ENCODE results near the gene HIVEP2.

The HIVEP2 gene

GRCh38 chr6:142886431-142887170 lies 58.4 kb downstream of the HIVEP2 start:
- DNase-seq: no peak

DNA sequence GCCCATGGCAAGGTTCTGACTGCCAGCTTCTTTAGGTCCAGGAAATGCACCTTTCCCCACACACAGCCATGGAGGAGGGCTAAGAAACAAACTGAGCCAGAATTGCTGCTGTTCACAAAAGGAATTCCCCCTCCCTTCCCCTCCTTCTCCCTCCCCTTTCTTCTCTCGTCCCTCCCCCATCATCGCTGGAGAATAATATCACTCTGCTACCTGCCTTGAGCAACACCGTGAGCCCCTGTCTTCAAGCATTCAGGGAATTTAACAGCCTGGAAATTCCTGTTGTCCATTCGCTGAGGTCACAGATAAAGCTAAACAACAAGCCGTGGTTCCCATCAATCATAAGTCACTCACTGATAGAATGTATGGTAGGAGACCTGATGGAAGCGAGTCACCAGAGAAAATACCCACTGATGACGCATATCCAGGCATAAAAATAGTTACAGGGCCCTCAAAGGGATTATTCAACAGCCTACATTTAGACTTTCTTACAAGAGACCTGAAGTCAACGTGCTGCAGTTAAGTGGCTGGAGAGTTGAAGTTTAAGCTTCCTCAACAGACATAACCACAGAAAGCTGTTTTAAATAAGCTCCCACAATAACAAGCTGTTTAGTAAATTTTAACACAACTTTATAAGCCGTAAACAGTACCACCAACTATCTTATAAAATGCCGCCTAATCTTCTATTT lies 59.7 kb downstream of the HIVEP2 start:
- no peak for DNase-seq

GRCh38 chr6:142884214-142885035 lies 60.6 kb downstream of the HIVEP2 start:
- DNase-seq: no peak

GRCh38 chr6:142883011-142883410 lies 62.0 kb downstream of the HIVEP2 start:
- DNase-seq: no peak

DNA sequence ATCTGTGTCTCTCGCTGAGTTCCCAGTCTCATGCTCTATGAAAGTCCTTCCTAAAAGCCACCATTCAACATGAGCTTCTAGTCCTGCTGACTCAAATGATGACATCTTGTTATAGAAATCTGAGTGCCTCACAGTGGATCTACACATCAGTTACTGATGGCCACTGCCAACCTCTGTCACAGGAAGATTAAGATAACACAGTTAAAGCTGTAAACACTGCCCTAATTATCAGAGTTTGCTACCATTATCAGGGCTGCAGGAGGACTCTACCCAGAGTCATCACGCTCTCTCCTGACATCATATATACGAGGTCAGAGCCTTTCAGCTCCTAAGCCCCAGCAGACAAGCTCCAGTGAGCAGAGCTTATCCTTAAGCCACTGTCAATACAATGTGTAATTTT lies 63.2 kb downstream of the HIVEP2 start:
- no peak for DNase-seq

DNA sequence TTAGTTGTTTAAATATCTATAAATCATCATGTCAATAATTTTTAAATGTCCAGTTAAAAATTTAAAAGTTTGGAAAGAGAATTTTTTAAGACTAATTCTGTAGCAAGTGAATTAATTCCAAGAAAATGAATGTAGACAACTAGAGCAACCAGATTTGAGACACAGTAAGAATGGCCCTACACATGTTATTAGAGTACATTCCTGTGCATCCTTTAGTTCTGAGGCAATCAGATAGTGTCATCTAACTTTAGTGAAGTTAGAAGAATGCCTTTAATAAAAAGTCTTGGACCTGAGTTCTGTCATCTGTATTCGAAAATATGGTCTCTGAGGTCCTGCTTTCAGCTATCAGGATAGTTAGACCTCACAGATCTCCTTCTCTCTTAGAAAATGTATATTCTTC lies 63.7 kb downstream of the HIVEP2 start:
- DNase-seq: no peak

- no peak for DNase-seq
These were observed 64.8 kb downstream of the HIVEP2 start for GRCh38 chr6:142880201-142880600.

DNA sequence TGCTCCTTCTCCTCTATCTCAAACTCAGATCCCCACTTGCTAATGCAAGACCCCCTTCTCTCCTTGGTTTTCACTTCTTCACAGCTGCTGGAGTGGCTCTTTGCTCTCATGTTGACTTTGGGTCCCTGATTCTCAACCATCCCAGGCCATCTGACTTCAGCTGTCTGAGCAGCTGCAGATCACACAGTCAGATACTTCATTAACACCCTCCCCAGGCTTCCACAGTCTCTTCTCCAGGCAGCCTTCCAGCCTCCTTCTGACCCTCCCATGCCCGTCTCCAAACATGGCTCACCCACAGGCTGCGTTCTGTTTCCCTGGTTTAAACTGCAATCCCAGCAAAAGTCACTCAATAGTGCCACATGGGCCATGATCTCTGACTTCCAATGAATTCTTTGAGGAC lies 65.4 kb downstream of the HIVEP2 start:
- DNase-seq: no peak

- no peak for DNase-seq
These were observed 65.9 kb downstream of the HIVEP2 start for GRCh38 chr6:142879076-142879475.

GRCh38 chr6:142878407-142878806 lies 66.6 kb downstream of the HIVEP2 start:
- DNase-seq: no peak

DNA sequence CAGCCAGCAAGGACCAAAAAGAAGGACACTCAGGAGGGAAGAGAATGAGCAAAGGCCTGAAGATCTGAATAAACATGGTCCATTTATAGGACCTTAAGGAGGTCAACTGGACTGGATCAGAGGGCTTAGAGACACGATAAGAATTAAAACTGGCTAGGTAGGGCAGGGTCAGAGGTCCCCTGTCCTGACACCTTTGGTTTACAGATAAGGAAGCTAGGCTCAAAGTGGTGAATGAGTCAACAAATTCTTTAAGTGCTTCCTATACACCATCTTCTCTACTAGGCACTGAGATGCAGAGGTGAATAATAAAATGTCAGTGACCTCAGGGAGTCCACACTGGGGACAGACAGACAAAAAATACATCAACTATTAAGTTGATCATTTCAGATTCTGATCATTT lies 70.3 kb downstream of the HIVEP2 start:
- no peak for DNase-seq

- DNase-seq: no peak
These were observed 72.6 kb downstream of the HIVEP2 start for GRCh38 chr6:142872376-142872775.

GRCh38 chr6:142871910-142872331 lies 73.1 kb downstream of the HIVEP2 start:
- no peak for DNase-seq

DNA sequence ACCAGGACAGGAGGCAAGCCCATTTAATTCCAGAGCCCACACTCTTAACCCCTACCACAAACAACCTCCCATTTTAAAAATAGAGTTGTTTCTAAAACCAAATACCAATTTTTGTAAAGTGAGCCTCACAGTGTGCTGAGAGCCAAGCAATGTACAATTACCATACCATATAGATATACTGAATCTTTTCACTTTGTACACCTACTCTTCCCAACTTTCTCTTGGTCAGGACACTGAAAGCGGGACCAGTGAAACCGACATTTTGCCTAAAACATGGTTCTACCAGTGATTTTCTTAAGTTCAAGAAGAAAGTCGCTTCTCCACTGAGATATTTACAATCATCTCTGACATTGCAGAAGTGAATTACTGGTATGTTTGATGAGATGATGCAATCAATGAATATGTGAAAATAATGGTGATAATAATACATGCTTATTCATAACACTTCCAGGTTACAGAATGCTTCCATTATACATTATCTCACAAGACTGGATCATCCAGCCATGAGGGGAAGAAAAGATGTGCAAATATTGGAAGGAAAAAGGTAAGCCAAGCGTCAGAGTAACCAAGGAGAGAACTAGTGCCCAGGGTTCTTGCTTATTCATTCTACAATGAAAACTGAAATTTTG lies 74.1 kb downstream of the HIVEP2 start:
- no peak for DNase-seq

DNA sequence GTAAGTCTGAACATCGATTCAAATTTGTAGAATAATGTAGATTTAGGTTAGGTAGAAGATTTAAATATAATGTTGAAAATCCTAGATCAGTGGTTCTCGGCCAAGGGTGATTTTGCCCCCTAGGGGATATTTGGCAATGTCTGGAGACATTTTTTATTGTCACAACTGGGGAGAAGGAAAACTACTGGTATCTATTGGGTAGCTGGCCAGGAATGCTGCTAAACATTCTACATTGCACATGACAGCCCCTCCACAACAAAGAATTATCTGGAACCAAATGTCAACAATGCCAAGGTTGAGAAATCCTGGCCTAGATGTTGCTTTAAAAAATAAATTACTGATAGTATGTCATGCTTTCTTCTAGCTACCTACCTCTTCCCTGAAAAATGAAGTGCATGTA lies 76.1 kb downstream of the HIVEP2 start:
- no peak for DNase-seq

DNA sequence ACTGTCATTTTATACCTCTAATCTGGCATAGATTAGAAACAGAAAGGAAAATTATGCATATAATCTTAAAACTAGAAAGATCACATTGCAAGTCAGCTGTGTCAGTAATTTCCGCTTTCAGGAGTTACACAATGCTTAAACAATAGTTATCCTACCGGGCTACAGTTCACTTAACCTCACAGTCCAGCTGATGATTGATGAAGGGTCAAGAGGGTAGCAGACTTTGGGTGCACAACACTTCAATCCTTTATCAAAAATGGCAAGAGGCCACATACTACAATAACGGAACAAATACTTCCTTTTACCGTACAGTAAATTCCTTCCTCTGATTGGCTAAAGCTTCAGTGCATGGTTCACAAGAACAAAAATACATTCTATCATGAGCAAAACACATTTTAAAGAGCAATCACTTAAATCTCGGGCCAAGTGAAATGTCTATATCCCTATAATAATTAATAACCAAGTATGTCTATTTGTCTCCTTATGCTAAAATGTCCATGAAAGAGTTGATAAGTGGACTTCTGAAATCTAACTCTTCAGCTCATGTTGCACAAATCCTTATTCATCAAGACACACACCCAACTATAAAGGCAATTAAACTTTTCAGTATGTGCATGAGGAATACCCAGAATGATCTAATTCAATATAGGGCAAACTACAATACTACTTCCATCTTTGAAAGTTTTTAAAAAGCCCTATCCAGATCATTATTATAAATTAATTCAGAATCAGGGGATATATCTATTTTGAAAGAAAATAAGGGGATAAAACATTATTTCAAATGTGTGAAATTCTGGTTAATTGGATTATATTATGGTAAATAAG lies 76.8 kb downstream of the HIVEP2 start:
- DNase-seq: no peak

- DNase-seq: no peak
These were observed 77.6 kb downstream of the HIVEP2 start for GRCh38 chr6:142867355-142867801.

- no peak for DNase-seq
These were observed 81.0 kb downstream of the HIVEP2 start for GRCh38 chr6:142863981-142864380.

DNA sequence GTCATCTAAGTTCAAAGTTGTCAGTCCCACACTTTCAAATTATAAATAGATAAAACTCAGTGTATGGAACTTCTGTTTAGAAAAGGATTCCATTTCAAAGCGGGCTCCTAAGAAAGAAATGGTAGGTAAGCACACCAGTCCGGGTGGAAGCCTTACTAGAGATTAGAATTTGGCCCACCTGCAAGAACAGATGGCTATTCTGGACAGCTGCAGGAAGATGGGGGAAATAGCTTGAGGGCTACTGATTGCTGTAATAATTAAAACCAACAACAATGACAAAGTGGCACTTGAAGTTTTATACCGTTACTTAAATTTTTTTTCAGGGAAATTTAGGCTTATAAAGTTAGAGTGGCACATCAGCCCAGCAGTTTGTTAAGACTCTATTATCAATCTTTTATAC lies 83.3 kb downstream of the HIVEP2 start:
- no peak for DNase-seq

GRCh38 chr6:142860498-142860897 lies 84.5 kb downstream of the HIVEP2 start:
- no peak for DNase-seq

DNA sequence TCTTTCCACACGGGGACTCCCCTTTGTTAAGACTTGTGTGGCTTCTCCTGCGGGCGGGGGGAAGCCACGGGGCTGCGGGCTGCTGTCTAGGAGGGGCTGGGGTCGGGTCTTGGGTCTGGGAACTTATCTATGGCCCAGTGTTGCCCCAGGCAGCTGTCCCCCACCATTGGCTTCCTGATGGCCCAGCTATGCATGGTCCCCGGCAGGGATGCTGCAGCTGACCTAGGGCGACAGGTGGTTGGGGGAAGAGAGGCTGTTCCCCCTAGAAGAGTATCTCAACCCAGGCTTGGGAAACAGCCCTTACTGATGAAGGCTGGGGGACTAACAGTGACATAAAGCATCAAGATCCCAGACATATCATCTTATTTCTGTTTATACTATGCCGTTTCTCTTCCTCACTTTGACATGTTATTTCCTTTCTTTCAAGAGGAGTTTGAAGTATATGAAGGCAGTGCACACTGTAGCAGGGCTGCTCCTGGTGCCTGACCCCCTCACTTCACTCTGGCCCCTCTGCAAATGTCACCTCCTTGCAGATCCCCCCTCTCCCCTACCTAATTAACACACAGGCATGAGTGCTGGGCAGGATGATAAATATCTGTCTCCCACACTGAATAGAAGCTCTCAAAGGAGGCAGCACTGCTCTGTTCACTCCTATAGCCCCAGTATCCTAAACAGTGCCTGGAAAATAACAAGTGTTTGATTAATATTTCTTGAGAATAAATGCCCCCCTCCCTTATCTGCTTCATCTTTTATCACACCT lies 87.0 kb downstream of the HIVEP2 start:
- no peak for DNase-seq
